ENCODE measurements around the gene TMEM59L. TPM values are rescaled to one million over a fixed set of nuclear protein-coding genes. Genes with fewer than 3 reads are reported as not detected.

Gene TMEM59L
- total RNA-seq, 1 experiment from 2014 or later = 2.4 TPM

DNA sequence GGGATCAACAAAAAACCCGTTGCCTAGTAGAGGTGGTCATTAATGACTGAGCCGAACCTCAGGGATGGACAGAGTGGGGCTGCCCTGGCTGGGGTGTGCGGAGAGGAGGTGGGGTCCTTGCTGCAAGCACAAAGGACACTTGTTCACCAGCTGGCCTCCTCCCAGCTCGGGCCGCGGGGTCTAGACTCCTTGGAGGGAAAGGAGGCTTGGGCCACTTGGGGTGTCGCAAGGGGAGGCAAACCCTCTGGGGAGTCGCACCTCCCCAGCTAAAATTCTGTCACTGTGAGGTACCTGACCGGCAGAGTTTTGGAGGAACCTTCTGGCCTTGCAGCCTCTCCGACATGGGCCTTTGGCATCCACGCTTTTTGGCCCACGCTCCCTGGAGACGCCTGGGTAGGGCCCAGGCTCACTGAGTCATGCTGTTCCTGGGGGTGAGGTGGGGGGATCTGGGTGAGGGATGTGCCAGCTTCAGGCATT lies 32.4 kb downstream of the TMEM59L start:
- Histone ChIP-seq H3K4me1 (ENCODE audit: control insufficient read depth, insufficient read depth, low read length) (no peaks in the 10 kb centered on the region), H3K27ac (ENCODE audit: low read length) (no peak overlapping the region), H3K4me3 (ENCODE audit: low read depth in 2 of 2, low read length in 2 of 2) (no peak overlapping the region), H3K36me3 (ENCODE audit: control insufficient read depth, insufficient read depth, low read length) (no peaks in the 10 kb centered on the region), H3K27me3 (ENCODE audit: control insufficient read depth, insufficient read depth, low read length) (no peaks in the 10 kb centered on the region), H3K9me3 (ENCODE audit: control insufficient read depth, insufficient read depth, low read depth, low read length) (no peaks in the 10 kb centered on the region)
- no peak for ATAC-seq
- ChIA-PET POLR2A (interaction anchor here (0.6 kb wide), 1 partner anchor 38 kb away, joined by 3 read pairs; no protein-coding TSS in a partner anchor), CTCF (no interaction called here)
- no peak for DNase-seq (ENCODE audit: low read depth, low spot score)
- in situ Hi-C loops (cut with HindIII; ENCODE audit: low pct_unique_long_range_greater_than_20kb, low sequenced_read_pairs) = no loop called here
- intact Hi-C loops (cut with micrococcal nuclease; ENCODE audit: unreplicated experiment) = no loop called here
- TF ChIP-seq POLR2AphosphoS5 (IDR thresholded peaks at IDR 0.05; ENCODE audit: low read depth, low read length) = no peak
- no TSS peak for BruUV-seq (replicated peaks)

- intact Hi-C loops (cut with micrococcal nuclease; ENCODE audit: unreplicated experiment) (no loop called here), in situ Hi-C loops (cut with HindIII; ENCODE audit: low pct_unique_long_range_greater_than_20kb, low sequenced_read_pairs) (no loop called here)
- no TSS peak for BruUV-seq (replicated peaks)
- ChIA-PET POLR2A (no interaction called here), CTCF (interaction anchor here (0.5 kb wide), 1 partner anchor 48 kb away, joined by 4 read pairs; no protein-coding TSS in a partner anchor)
- Histone ChIP-seq H3K27ac (ENCODE audit: low read length) (no peak overlapping the region), H3K9me3 (ENCODE audit: control insufficient read depth, insufficient read depth, low read depth, low read length) (no peaks in the 10 kb centered on the region), H3K36me3 (ENCODE audit: control insufficient read depth, insufficient read depth, low read length) (no peaks in the 10 kb centered on the region), H3K4me1 (ENCODE audit: control insufficient read depth, insufficient read depth, low read length) (no peaks in the 10 kb centered on the region), H3K27me3 (ENCODE audit: control insufficient read depth, insufficient read depth, low read length) (no peaks in the 10 kb centered on the region), H3K4me3 (ENCODE audit: low read depth in 2 of 2, low read length in 2 of 2) (no peak overlapping the region)
- no peak for DNase-seq (ENCODE audit: low read depth, low spot score)
- TF ChIP-seq SIN3A (IDR thresholded peaks at IDR 0.05; ENCODE audit: borderline replicate concordance, insufficient read depth, low read depth, low read length) (no peak), TCF7L2 (IDR thresholded peaks at IDR 0.05; ENCODE audit: low read depth, low read length) (no peak), POLR2AphosphoS5 (IDR thresholded peaks at IDR 0.05; ENCODE audit: low read depth, low read length) (no peak), REST (IDR thresholded peaks at IDR 0.05; ENCODE audit: insufficient read depth in 1 of 2, low read depth in 2 of 2, low read length in 1 of 2) (no peak)
- TF ChIP-seq, protein P1, sequence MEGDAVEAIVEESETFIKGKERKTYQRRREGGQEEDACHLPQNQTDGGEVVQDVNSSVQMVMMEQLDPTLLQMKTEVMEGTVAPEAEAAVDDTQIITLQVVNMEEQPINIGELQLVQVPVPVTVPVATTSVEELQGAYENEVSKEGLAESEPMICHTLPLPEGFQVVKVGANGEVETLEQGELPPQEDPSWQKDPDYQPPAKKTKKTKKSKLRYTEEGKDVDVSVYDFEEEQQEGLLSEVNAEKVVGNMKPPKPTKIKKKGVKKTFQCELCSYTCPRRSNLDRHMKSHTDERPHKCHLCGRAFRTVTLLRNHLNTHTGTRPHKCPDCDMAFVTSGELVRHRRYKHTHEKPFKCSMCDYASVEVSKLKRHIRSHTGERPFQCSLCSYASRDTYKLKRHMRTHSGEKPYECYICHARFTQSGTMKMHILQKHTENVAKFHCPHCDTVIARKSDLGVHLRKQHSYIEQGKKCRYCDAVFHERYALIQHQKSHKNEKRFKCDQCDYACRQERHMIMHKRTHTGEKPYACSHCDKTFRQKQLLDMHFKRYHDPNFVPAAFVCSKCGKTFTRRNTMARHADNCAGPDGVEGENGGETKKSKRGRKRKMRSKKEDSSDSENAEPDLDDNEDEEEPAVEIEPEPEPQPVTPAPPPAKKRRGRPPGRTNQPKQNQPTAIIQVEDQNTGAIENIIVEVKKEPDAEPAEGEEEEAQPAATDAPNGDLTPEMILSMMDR (IDR thresholded peaks at IDR 0.05) = no peak
- ATAC-seq = no peak
These were observed 34.1 kb downstream of the TMEM59L start for GRCh38 chr19:18646535-18647370.

DNA sequence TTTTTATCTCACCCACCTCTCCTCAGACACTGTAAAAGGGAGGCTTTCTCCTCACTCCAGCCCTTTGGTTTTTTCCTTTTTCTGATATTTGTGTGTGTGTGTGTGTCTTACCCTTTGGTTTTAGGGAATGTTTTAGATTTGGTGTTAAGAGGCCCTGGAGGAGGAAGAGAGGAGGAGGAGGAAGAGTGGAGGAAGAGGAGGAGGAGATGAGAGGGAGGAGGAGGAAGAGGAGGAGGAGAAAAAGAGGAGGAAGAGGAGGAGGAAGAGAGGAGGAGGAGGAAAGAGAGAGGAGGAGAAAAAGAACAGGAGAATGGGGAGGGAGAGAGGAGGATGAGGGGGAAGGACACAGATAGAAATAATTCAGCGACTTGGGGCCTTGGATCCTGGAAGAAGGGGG lies 34.7 kb downstream of the TMEM59L start:
- POLR2A ChIA-PET = no interaction called here
- BruUV-seq (replicated peaks) = no TSS peak
- H3K27ac ChIP-seq (ENCODE audit: low read length) = no peak overlapping the region
- no peak for DNase-seq (ENCODE audit: low read depth, low spot score)
- CTCF ChIA-PET = interaction anchor here (0.5 kb wide), 1 partner anchor 47 kb away, joined by 4 read pairs; no protein-coding TSS in a partner anchor
- TF ChIP-seq TCF7L2 (IDR thresholded peaks at IDR 0.05; ENCODE audit: low read depth, low read length) (no peak), REST (IDR thresholded peaks at IDR 0.05; ENCODE audit: insufficient read depth in 1 of 2, low read depth in 2 of 2, low read length in 1 of 2) (no peak), SIN3A (IDR thresholded peaks at IDR 0.05; ENCODE audit: borderline replicate concordance, insufficient read depth, low read depth, low read length) (no peak), POLR2AphosphoS5 (IDR thresholded peaks at IDR 0.05; ENCODE audit: low read depth, low read length) (no peak)
- TF ChIP-seq, protein P1 (IDR thresholded peaks at IDR 0.05) = no peak
- in situ Hi-C loops (cut with HindIII; ENCODE audit: low pct_unique_long_range_greater_than_20kb, low sequenced_read_pairs) = no loop called here
- H3K27me3 ChIP-seq (ENCODE audit: control insufficient read depth, insufficient read depth, low read length) = no peaks in the 10 kb centered on the region
- H3K36me3 ChIP-seq (ENCODE audit: control insufficient read depth, insufficient read depth, low read length) = no peaks in the 10 kb centered on the region
- H3K4me3 ChIP-seq (ENCODE audit: low read depth in 2 of 2, low read length in 2 of 2) = no peak overlapping the region
- ATAC-seq = no peak
- H3K4me1 ChIP-seq (ENCODE audit: control insufficient read depth, insufficient read depth, low read length) = no peaks in the 10 kb centered on the region
- intact Hi-C loops (cut with micrococcal nuclease; ENCODE audit: unreplicated experiment) = no loop called here
- H3K9me3 ChIP-seq (ENCODE audit: control insufficient read depth, insufficient read depth, low read depth, low read length) = no peaks in the 10 kb centered on the region

All from Panc1 (cell line).